Central memory CD4-positive, alpha-beta T cell (primary cell): ENCODE results near the gene SMYD3.
"Not testable (repeated sequence)": the region's sequence is repeated elsewhere in the genome, so short reads cannot be mapped to it uniquely, and the experiment has no call there.

Experiments used
- DNase-seq: peaks from one replicate; pipeline ENCODE4 v3.0.0; 2022

SMYD3 gene

GRCh38 chr1:245858722-245859492 is 648.2 kb downstream of the SMYD3 start:
- no peak for DNase-seq

- DNase-seq = no peak
Measured at GRCh38 chr1:245858022-245858721, 648.9 kb downstream of the SMYD3 start.

DNA sequence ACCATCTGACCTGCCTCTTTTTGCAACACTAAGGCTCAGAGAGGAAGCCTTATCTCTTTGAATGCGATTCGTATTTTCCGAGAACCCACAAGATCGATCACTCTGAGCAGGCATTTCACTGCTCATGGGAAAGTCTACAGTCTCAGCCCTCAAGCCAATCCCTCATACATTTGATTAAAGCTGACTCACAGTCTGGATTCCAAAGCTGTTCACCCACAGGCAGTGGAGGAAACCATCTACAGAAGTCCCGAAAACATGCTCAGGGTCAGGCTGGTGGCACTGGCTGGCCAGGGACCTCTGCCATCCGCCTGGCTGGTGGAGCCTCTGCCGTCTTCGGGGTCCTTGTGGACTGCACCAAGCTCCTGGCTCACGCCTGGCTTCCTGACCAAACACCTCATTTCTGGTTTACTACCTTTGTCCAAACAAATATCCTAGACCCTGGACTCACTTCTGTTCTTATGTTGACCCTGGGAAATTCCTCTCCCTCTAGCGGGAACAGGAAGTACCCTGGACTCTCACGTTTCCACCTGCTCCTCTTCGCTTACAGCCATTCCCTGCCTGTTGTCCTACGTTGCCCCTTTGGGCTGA is 650.0 kb downstream of the SMYD3 start:
- DNase-seq = no peak

- DNase-seq = no peak
Measured at GRCh38 chr1:245855846-245856730, 651.0 kb downstream of the SMYD3 start.

- DNase-seq = no peak
Measured at GRCh38 chr1:245853291-245853690, 653.8 kb downstream of the SMYD3 start.

GRCh38 chr1:245843101-245843500 is 664.0 kb downstream of the SMYD3 start:
- DNase-seq = no peak

GRCh38 chr1:245842106-245842505 is 665.0 kb downstream of the SMYD3 start:
- DNase-seq = no peak

GRCh38 chr1:245840971-245841370 is 666.1 kb downstream of the SMYD3 start:
- no peak for DNase-seq

- DNase-seq = no peak
Measured at GRCh38 chr1:245837718-245838117, 669.4 kb downstream of the SMYD3 start.

DNA sequence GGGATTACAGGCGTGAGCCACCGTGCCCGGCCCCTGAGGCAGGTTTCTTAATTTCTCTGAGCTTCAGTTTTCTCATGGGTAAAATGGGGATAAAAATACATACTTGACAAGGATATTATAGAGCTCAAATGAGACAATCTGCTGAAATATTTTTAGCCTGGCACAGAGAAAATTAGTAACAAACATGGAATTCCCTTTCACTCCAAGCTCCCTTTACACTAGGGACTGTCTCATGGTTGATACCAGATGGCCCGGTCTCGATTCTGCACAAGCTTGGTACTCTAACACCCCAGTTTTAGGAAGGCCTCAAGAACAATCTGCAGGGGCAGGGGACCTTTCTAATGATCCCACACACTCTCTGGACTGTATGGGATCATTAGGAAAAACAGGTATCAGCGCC is 671.7 kb downstream of the SMYD3 start:
- DNase-seq = no peak

DNA sequence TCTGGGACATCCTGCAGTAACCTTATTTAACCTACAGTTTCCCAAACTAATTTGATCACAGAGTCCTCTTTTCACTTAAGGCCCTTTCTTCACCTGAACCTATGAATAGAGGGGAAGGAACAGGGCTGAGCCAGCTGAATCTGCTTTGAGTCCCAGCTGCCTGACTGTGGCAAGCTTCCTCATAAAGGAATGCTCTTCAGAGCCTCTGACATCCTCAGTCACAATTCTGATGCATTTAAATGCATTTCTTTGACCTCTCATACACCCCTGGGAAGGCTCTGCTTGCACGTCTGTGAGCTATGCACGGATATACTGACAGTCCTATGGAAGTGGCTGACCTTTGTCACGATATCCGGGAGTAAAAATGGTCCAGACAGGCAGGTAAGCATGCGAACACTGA is 673.1 kb downstream of the SMYD3 start:
- DNase-seq = no peak

DNA sequence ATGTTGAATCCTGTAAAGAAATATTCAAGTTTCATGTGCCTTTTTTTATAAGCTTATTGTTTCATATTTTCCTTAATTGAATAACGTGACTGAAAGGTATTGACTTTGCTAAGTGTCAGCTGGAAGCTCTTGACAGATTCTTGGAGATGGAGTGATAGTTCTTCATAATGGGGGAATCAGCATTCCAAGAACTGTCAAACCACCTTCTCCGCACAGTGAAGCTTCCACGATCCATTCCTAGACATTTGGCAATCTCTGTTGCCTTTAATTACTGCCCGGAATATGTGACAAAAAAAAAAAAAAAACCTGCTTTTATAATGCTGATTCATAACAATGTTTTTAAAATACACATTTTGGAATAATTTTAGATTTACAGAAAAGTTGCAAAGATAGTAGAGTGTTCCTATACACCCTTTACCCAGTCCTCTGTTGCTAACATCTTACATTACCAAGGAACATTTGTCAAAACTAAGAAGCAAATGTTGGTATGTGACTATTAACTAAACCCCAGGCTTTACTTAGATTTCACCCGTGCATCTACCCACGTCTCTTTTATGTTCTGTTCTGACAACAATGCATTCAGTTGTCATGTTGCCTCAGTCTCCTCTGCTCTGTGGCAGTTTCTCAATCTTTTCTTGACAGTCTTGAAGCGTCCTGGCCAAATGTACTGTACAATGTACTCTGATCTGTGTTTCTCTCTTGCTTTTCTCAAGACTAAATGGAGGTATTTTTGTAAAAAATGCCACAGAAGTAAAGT is 674.1 kb downstream of the SMYD3 start:
- DNase-seq = no peak

DNA sequence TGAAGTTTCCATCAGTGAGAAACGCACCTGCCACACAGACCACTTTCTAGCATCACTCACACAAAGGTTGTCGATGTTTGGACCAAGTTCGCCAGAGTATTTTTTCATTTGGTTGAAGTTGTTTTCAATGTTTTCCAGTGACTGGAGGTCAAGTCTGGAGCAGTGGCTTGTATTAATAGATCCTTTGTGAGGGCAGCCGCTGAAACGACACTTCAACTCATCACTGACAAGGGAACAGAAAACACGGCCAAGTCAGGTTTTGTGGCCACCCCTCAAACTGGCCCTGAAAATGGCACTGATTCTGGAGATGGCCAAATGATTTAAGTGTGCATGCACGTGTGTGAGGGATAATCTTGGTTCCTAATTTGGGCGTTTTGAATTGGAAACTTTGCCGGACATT is 675.6 kb downstream of the SMYD3 start:
- no peak for DNase-seq

- DNase-seq = no peak
Measured at GRCh38 chr1:245829826-245830225, 677.3 kb downstream of the SMYD3 start.

GRCh38 chr1:245829194-245829593 is 677.9 kb downstream of the SMYD3 start:
- no peak for DNase-seq

- DNase-seq = no peak
Measured at GRCh38 chr1:245827301-245827700, 679.8 kb downstream of the SMYD3 start.

- no peak for DNase-seq
Measured at GRCh38 chr1:245825128-245825901, 681.8 kb downstream of the SMYD3 start.

- no peak for DNase-seq
Measured at GRCh38 chr1:245823408-245824147, 683.5 kb downstream of the SMYD3 start.

DNA sequence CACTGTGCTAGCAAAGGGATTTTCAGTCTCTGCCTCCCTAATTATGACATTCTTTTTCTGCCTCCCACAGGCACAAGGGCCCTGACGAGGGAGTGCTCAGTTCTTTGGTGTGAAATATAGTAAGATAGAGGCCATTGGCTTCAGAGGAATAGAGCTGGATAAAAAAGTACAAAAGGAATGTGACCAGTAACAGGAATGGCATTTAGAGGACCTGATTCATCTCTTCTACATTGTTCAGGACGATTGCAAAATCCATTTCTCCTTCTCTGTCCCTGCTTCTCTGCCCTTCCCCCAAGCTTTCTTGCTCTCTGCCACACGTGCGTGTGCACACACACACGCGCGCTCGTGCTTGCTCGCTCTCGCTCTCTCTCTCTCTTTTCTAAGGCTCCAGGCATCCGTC is 684.1 kb downstream of the SMYD3 start:
- no peak for DNase-seq

- not testable (repeated sequence) for DNase-seq
Measured at GRCh38 chr1:245818363-245818762, 688.7 kb downstream of the SMYD3 start.

GRCh38 chr1:245816496-245816895 is 690.6 kb downstream of the SMYD3 start:
- not testable (repeated sequence) for DNase-seq
